Measurements from ENCODE around the gene OTOG.

OTOG gene

DNA sequence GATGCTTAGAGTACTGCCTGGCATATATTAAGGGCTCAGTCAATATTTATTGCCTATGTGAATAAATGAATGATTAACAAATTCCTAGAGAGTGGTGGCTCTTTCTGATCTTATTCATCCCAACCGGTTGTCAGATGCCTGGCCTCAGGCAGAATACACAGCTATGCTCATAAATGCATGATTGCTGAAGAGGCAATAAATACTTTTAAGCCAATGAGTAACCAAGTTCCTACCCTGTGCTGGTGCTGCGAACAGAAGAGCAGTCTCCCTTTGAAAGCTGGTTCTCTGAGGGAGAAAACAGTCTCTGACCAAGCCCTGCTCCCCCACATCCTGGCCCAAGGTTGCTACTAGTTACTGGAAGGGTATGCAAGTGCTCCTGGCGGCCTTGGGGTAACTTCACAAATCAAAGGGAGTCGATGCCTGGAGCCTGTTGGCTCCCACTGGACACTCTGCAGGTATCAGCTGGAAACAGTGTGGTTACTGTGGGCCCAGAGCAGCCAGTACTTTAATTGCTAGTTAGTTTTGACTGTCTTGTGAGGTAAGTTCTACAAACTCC, 5.7 kb upstream of the OTOG start:
- DNase-seq: no peak

DNA sequence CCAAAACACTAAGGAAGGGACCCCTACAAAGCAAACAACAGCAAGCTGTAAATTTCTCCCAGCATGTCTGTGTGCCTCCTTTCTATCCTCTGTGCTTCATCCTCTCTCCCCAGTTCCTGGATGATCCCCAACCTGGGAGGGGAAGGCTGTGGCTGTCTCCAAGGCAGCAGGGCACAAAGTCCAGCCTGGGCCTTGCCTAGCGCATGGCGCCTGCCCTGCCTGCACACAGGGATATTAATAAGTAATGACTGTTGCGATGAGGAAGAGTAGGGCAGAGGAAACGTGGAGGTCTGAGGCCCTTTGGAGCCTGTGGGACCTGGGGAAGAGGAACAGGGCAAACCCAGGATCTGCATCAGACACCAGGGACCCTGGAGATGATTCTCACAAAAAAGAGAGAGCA, 4.8 kb upstream of the OTOG start:
- no peak for DNase-seq

DNA sequence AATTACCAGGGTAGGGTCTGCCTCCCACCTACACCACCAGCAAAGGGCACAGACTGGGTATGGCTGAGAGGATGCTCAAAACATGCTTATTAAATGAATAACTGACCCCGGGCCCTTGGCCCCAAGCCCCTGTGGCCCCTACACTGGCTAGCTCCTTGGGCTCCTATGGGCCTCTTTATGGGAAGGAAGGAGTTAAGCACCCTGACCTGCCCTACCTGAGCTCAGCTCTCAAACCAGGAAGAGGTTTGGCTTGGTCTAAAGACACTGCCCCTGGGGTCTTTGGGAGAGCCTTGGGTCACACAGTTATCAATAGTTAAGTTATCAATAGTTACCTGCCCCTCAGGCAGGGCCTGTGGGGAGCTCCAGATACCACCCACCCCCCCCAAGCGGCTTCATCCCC, 4.0 kb upstream of the OTOG start:
- DNase-seq: peak; percentile 4

DNA sequence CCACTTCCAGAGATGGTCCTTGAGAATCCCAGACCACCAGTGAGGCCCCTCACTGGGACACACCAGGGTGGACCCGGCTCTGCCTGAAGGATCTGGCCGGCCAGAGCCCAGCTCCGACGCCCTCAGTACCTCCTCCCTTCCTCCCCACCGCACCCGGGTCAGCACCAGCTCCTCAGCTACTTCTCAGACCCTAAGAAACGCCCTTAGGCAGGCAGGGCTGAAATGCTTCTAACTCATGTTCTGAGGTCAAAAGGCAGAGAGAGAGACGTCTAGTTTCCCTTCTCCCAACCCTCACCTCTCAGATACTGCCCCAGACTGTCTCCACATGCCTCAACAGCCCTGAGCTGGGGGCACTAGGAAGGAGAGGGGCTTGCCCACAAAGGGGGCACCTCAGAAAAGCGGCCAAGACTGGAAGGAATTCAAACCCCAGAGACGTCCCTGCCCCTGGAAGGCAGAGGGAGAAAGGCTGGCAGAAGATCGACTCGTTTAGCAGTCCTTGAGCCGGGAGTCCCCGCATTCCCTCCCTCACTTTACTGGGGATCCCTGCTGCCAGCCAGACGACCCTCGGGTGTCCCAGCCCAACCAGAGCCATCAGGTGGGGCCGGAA, 3.4 kb upstream of the OTOG start:
- DNase-seq: peak; percentile 2

DNA sequence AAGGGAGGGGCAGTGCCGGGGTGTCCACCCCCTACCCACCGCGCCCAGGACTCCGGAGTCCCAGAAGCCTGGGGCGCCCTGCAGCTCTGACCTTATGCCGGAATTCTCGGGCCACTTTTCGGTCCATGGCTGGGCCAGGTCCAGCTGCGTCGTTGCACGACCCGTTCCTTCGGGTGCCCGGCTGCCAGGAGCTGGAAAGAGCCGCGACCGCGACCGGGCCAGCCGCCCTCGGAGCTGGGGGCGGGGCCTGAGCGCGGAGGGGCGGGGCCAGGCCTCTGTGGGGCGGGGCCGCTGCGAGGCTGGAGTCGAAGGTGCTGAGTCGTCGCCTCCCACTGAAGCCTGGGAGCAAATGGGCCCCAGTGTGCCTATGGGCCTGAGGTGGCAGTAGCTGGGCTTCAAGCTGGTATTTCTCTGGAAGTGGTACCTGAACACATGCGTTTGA, 2.9 kb upstream of the OTOG start, which contains the start of gene USH1C:
TSS of gene USH1C (minus strand) at position 236 of the 442 bp plus-strand sequence. CDS start at position 127, 109 bp downstream.
- DNase-seq: peak; percentile 22

DNA sequence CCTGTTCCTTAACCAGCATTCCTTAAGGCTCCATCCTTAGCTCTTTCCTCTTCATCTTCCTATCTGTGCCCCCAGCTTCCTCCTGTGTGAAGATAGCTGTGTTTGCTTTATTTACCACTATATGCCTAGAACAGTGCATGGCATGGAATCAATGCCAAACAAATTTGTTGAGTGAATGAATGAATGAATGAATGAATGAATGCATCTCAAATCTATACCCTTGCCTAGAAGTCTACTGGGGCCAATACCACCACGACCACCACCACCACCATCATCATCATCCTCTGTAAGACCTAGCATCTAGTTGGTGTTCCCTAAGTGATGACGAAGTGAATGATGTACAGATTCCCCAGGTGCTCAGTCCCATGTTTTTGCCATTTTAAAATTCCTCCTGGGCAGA, 819 bp upstream of the OTOG start:
- DNase-seq: no peak

DNA sequence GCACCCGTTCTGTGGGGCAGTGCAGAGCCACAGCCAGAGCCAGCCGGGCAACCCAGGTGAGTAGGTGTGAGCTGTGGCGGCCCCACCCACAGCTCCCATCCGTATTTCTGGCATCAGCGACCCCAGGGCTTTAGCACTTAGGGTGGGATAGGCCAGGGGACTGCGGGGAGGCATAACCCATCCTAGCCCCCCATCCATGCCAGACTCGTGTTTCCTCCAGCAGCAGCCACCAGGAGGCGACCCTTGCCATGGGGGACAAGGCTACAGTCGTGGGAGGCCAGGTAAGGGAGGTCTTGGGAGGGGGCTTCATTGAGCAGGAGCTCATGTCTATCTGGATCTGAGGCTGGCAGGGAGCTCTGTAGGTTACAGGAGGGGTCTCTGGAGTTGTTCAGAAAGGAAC, 873 bp downstream of the OTOG start:
- DNase-seq: no peak

DNA sequence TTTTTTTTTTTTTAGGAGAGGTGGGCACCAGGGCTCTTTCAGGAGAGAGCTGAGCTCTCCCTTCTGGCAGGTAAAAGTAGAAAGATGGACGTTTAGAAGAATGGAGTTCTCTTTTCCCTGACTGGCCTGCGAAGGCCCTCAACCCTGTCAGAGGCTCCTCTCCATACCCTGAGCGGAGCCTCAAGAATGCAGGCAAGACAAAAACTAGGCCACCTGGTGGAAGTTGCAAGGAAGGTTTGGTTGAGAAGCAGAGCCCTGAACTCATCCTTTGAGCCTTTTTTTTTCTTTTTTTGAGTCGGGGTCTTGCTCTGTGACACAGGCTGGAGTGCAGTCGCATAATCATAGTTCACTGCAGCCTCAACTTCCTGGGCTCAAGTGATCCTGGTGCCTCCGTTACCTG, 1.4 kb downstream of the OTOG start:
- DNase-seq: no peak

DNA sequence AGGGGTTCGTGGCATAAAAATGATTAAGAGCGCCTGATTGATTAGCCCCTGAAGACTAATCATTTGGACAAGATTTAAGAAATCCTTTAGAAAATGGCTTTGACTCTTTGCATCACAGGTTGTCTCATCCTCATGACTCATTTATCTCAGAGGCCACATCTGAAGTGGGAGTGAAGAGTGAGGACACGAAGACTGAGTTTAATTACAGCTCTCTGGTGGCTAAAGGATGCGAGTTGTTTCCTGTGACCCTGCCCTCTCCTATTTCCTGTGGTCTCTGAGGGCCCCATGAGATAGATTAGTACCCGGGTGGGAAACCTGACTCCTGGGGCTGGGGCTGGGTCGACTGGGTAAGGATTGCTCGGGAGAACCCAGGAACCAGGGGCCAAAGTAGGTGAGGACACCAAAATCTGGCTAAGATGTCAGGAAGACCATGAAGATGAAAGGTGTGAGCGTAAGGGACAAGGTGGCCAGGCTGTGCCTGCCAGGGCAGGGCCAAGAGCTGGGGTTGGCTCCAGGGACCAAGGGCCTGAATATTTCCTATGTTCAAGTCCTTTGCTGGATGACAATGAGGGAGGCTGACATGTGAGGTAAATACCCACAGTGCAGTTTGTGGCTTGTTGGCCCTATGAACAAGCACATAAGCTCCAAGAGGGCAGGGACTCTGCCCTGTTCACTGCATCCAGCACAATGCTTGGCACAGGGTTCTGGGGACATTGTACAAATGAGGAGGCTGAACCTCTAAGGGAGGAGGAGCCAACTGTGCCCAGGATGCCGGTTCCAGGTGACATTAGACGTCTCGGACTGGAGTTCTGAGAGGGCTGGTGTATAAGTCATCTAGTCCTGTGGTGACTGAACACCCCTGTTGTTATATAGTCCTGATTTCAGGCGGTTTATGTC, 3.6 kb downstream of the OTOG start:
- no peak for DNase-seq

DNA sequence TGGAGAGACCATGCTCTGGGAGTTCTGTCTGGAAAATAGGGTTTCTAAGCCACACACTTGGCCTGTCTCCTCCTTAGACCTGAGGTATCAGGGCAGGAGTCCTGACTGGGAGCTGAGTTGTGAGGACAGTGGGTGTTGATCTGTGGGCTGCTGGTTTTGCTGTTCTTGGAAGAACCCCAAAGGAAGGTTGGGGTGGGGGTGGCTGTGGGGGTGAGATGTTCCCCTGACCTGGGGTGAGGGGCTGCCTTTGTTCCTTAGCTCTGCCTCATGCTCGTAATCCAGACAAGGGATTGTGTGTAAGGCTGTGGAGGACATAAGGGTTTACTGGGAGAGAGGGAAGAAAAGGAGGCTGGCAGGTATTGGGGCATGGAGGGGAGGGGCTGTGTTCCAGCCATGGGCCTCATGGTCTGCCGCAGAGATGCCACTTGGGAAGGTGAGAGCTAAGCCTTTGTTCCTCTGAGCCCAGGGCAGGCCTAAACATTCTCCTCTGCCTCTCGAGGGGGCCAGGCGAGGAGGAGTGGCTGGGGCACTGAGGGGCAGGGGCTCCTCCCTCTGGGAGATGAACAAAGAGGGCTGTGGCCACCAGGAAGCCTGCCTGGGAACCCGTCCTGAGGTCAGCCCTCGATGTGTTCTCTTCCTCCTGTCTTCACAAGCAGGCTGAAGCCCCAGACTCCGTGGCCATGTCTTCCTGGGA, 4.4 kb downstream of the OTOG start:
- DNase-seq: no peak

DNA sequence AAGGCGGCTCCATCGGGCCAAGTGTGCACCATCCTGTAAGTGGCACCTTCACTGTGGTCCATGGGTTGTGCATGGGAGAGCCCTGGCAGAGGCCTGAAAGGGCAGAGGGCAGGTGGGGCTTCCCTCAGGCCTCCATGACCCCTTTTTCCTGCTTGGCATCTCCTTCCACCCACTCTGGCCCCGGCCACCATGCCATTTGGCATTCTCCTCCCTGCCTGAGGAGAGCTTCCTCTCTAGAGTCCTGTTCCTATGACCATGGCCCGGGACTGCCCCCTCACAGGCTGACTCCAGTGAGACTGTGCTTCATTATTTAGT, 4.9 kb downstream of the OTOG start:
- peak; percentile 6 for DNase-seq

DNA sequence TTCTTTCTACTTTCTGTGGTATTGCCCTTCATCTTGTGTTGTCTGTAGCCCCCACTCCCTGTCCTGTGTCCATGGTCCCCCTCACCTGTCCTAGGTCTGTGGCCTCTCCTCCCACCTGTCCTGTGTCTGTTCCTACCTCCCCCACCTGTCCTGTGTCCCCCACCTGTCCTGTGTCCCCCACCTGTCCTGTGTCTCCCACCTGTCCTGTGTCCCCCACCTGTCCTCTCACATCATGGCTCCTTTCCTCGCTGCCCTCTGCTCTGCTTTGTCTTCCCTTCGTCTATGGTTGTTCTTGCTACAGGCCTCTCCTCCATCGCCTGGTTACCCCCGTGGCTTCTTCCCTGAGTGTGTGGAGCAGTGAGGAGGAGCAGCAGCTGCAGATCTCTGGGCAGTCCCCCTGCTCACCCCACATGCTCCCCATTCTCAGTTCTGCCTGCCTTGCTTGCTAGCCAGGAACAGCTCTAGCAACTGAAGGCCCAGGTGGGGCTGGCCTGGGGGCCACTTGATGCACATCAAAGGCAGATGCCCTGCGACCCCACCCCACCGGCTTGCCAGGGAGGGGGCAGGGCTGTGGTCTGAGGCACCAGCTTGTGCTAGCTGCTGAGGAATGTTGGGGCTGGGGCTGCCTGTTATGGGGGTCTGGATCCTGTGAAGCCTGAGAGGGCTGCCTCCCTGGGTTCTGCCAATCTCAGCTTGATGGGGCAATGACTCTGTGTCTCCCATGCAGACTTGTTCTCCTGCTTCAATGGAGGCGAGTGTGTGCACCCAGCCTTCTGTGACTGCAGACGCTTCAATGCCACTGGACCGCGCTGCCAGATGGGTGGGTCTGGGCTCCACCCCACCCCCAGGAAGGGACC, 5.6 kb downstream of the OTOG start:
- no peak for DNase-seq

DNA sequence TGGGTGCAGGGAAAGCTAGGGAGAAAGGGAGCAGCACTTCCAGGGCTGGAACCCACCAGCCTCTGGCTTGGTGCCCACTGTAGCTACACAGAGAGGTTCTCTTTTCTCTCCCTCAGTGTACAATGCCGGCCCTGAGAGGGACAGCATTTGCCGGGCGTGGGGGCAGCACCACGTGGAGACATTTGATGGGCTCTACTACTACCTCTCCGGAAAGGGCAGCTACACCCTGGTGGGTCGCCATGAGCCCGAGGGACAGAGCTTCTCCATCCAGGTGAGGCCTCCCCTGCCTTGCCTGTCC, 6.1 kb downstream of the OTOG start:
- no peak for DNase-seq

DNA sequence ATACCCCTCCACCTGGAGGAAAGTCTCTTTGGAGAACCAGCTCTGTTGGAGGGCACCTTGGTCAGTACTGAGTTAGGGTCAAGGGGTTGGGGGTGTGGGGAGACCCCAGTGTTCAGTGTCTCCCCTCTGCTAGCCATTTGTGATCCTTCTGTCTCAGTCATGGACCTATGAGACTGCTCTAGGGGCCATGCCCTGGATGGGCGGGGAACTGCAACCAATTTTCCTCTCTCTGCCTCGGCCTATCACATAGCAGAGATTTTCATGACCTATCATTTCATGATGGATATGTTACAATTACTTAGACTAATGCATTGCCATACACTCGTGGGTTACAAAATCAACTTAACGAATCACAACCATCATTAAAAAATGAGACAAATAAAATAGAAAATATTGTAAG, 7.4 kb downstream of the OTOG start:
- DNase-seq: no peak

DNA sequence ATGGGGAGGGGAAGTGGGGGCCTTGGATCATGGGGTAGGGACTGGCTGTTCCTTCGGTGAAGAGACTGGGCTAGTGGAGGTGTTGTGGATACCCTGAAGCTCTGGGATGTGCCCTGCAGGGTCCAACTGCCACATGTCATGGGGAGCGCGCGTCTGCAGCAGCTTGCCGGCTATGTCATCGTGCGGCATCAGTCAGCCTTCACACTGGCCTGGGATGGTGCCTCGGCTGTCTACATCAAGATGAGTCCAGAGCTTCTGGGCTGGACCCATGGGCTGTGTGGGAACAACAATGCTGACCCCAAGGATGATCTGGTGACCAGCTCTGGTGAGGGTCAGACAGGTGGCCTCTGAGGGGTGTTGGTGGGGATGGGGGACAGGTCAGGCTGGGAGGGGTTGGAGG, 9.9 kb downstream of the OTOG start:
- no peak for DNase-seq

DNA sequence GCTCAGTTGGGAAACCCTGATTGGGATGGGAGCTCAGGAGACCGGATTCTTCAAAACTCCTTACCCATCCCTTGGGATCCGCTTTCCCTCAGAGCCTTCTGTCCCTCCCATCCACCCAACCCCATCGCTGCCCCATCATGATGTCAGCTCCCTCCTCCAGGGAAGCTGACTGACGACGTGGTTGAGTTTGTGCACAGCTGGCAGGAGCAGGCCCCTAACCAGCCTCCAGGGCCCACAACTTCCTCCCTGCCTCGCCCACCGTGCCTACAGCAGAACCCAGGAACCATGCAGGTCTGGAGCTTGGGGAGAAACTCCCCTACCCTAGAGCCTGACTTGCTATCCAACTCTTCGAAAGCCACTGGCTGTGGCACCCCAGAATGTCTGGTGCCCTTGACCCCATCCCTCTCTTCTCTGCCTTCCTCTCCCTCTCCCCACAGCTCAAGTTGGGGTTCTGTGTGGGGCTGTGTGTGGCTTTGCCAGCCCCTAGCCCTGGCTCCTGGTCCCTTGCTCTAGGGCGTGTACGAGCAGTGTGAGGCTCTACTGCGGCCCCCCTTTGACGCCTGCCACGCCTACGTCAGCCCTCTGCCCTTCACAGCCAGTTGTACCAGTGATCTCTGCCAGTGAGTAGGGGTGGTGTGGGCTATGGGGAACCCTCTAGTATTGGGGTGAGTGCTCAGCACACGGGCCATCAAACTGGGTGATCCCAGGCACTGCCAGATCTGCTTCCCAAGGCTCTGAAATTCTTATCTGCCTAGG, 11.1 kb downstream of the OTOG start:
- no peak for DNase-seq

DNA sequence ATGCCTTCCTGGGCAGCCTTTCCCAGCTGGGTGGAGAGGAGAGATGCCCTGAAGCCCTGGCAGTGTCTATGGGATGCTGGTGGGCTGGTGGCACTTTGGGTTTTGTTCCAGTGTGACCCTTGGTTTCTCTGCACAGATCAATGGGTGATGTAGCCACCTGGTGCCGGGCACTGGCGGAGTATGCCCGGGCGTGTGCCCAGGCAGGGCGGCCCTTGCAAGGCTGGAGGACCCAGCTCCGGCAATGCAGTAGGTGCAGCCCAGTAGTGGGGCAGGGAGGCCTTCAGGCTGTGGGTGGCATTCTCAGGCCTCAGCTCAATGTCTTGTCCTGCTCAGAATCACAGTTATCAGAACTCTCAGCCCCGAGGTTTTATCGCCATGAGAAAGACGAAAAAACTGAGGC, 11.9 kb downstream of the OTOG start:
- DNase-seq: no peak

DNA sequence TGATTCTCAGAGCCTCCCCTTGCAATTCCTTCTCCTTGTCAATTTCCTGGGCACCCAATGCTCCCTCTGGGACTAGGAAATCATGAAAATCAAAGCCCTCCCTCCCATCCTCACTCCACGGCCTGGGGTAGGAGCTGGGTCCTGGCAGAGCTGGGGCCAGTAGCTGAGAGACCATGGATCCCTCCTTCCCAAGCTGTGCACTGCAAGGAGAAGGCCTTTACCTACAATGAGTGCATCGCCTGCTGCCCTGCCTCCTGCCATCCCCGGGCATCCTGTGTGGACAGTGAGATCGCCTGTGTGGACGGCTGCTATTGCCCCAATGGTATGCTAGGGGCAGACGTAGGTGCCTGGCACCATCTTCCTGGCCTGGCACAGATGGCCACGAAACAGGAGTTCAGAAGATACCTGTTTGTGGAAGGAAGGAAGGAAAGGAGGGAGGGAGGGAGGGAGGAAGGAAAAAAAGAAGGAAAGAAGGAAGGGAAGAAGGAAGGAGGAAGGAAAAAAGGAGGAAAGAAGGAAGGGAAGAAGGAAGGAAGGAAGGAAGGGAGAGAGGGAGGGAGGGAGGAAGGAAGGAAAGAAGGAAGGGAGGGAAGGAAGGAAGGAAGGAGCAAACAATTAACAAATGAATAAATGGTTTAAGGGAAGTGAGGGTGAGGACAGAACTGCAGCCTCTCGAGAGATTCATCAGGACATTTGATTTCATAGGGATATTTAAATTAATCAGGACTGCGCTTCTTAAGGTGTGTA, 12.5 kb downstream of the OTOG start:
- DNase-seq: no peak

DNA sequence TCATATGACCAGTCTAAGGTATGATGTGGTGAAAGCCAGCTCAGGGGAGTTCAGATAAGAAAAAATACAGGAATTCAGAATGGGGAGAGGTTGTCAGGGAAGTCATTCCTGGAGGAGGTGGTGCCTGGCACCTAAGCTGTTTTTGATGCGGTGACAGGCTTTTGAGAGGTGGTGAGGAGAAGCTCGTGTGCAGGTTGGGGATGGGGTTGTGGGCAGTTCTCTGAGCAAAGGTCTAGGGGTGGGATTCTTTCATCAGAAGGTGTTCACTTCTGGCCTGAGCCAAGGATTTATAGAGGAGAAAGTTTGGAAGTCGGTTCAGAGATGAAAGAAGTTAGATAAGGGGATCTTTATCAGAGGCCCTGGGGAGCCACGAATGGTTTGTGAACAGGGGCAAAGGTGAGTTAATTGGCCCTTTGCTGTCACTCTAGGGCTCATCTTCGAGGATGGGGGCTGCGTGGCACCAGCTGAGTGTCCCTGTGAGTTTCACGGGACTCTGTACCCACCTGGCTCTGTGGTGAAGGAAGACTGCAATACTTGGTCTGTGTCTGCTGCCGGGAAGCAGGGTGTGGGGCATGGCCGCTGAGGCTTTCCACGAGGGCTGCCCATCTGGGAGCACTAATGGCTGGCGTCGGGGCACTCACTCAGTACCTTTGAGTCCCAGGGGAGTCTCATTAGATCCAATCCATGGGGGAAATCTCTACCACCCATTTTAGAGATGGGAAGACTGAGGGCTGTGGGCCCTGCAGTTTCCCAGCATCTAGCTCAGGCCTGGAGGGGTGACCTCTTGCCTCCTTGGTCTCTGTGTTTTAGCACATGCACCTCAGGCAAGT, 13.4 kb downstream of the OTOG start:
- DNase-seq: no peak

DNA sequence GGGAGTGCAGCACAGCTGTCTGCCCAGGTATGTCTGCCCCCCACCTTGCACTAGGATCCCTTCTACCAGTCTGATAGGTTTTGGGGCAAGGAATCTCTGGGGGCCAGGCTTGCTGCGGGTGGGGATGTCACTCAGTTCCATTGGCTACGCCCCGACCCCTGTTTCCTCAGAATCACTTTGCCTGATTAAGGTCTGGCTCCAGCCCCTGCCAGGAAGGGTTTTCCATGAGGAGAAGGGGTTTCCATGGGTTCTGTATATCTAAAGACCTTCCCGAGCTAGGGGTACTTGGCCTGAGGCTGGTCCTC, 14.0 kb downstream of the OTOG start:
- no peak for DNase-seq

DNA sequence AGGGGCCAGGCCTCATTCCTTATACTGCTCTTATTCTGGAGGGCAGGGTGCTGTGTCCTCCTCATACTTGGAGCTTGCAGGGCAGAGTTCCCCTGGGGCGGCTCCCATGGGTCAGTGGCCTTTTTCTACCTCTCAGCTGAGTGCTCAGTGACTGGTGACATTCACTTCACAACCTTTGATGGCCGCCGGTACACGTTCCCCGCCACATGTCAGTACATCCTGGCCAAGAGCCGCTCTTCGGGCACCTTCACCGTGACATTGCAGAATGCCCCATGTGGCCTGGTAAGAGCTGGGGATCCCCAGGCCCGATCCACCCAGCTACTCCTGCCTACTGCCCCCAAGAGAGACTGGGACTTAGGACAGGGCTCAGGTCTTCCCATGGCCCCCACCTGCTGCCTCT, 14.5 kb downstream of the OTOG start:
- DNase-seq: no peak

All from activated CD8-positive, alpha-beta memory T cell treated with anti-CD3 and anti-CD28 coated beads, Interleukin-2, amount 50 U/mL, for 4 hours (primary cell).